IMR-90 (cell line): ENCODE measurements around the gene PRDM12.

Experiments used
- BHLHE40 ChIP-seq: fragments of 150-350 bp; IDR thresholded peaks from 2 replicates; pipeline ENCODE4 v1.6.1; 2016; ENCODE audit warnings: mild to moderate bottlenecking, low read depth, low read length
- CEBPB ChIP-seq: IDR thresholded peaks from 2 replicates; pipeline ENCODE4 v1.6.1; 2012; ENCODE audit warnings: low read depth, low read length, improper control_type of control experiment
- FOS ChIP-seq: fragments of 150-350 bp; IDR thresholded peaks from 2 replicates; pipeline ENCODE4 v1.6.1; 2016; ENCODE audit warnings: low read depth, low read length
- MAFK ChIP-seq: IDR thresholded peaks from 2 replicates; pipeline ENCODE4 v1.6.1; 2012; ENCODE audit warnings: low read depth, low read length, improper control_type of control experiment
- MAZ ChIP-seq: IDR thresholded peaks from 2 replicates; pipeline ENCODE4 v1.6.1; 2012; ENCODE audit warnings: low read depth, mild to moderate bottlenecking, low read length, improper control_type of control experiment, moderate library complexity, borderline replicate concordance
- NFE2L2 ChIP-seq: fragments of 150-350 bp; IDR thresholded peaks from 2 replicates; pipeline ENCODE4 v1.6.1; 2016; ENCODE audit warnings: low read depth, mild to moderate bottlenecking, low read length
- POLR2A ChIP-seq: IDR thresholded peaks from 2 replicates; pipeline ENCODE4 v1.6.1; 2012; ENCODE audit warnings: mild to moderate bottlenecking, low read depth, low read length
- RAD21 ChIP-seq: IDR thresholded peaks from 2 replicates; pipeline ENCODE4 v1.6.1; 2012; ENCODE audit warnings: low read length, improper control_type of control experiment
- RCOR1 ChIP-seq: IDR thresholded peaks from 2 replicates; pipeline ENCODE4 v1.6.1; 2012; ENCODE audit warnings: mild to moderate bottlenecking, low read length, improper control_type of control experiment; ENCODE audit not compliant: insufficient replicate concordance
- RFX5 ChIP-seq: IDR thresholded peaks from 2 replicates; pipeline ENCODE4 v1.8.0; 2012; ENCODE audit warnings: low read depth, mild to moderate bottlenecking, low read length, moderate library complexity
- SMC3 ChIP-seq: fragments of 150-350 bp; IDR thresholded peaks from 2 replicates; pipeline ENCODE4 v1.6.1; 2016; ENCODE audit warnings: low read depth, mild to moderate bottlenecking, antibody characterized with exemption, low read length, moderate library complexity
- USF2 ChIP-seq: fragments of 150-350 bp; IDR thresholded peaks from 2 replicates; pipeline ENCODE4 v1.6.1; 2017; ENCODE audit warnings: mild to moderate bottlenecking, antibody characterized with exemption, low read length, low read depth
- TF ChIP-seq, protein P1 (sequence below): conservative IDR thresholded peaks from 2 replicates; pipeline ENCODE4 v1.5.1; 2012; ENCODE audit warnings: mild to moderate bottlenecking, low read depth, low read length, improper control_type of control experiment
- TF ChIP-seq, protein P2 (sequence below): fragments of 150-350 bp; IDR thresholded peaks from 2 replicates; pipeline ENCODE4 v1.6.1; 2016; ENCODE audit warnings: low read depth, mild to moderate bottlenecking, low read length, moderate library complexity, borderline replicate concordance

- TF ChIP-seq, protein P1, sequence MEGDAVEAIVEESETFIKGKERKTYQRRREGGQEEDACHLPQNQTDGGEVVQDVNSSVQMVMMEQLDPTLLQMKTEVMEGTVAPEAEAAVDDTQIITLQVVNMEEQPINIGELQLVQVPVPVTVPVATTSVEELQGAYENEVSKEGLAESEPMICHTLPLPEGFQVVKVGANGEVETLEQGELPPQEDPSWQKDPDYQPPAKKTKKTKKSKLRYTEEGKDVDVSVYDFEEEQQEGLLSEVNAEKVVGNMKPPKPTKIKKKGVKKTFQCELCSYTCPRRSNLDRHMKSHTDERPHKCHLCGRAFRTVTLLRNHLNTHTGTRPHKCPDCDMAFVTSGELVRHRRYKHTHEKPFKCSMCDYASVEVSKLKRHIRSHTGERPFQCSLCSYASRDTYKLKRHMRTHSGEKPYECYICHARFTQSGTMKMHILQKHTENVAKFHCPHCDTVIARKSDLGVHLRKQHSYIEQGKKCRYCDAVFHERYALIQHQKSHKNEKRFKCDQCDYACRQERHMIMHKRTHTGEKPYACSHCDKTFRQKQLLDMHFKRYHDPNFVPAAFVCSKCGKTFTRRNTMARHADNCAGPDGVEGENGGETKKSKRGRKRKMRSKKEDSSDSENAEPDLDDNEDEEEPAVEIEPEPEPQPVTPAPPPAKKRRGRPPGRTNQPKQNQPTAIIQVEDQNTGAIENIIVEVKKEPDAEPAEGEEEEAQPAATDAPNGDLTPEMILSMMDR = no peak
- TF ChIP-seq POLR2A (no peak), MAFK (no peak), RCOR1 (no peak), SMC3 (no peak), CEBPB (no peak), FOS (no peak), RAD21 (no peak), USF2 (no peak), RFX5 (no peak), MAZ (no peak), NFE2L2 (no peak), BHLHE40 (no peak)
- TF ChIP-seq, protein P2, sequence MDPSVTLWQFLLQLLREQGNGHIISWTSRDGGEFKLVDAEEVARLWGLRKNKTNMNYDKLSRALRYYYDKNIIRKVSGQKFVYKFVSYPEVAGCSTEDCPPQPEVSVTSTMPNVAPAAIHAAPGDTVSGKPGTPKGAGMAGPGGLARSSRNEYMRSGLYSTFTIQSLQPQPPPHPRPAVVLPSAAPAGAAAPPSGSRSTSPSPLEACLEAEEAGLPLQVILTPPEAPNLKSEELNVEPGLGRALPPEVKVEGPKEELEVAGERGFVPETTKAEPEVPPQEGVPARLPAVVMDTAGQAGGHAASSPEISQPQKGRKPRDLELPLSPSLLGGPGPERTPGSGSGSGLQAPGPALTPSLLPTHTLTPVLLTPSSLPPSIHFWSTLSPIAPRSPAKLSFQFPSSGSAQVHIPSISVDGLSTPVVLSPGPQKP = no peak
These were observed 2.8 kb upstream of the PRDM12 start for GRCh38 chr9:130661451-130662098.
